H1 (cell line): ENCODE results near the gene TMEM236. TPM values are rescaled to one million over a fixed set of nuclear protein-coding genes. Genes with fewer than 3 reads are reported as not detected.

Experiments used
- CTCF ChIA-PET: fragments of 300-600 bp; sonication (Branson Sonifier 250); formaldehyde crosslinking; loops from one replicate; lab custom pipeline; 2021; ENCODE audit not compliant: partially characterized antibody; lab: Charles Lee
- POLR2A ChIA-PET: fragments of 300-600 bp; sonication (Branson Sonifier 250); formaldehyde crosslinking; loops from one replicate; lab custom pipeline; 2021; ENCODE audit warnings: inconsistent platforms; ENCODE audit not compliant: partially characterized antibody; lab: Charles Lee
- DNase-seq, 2 experiments: peaks; one replicate each; pipeline versions ENCODE4 v3.0.0 to v3.0.0-alpha.2; 2010 to 2022; ENCODE audit warnings: low spot score in 2 of 2, low read depth in 1 of 2, mixed read lengths in 1 of 2
- FAIRE-seq: peaks from 2 replicates; lab custom pipeline; 2011; peaks lifted over from hg19 to GRCh38; lab: Jason Lieb, UNC
- H2AFZ ChIP-seq: 2 replicates; pipeline ENCODE4 v1.8.1; 2012; ENCODE audit warnings: low read length, inconsistent platforms
- H2AK5ac ChIP-seq: 2 replicates; pipeline ENCODE4 v1.6.1; 2013; ENCODE audit warnings: low read depth, low read length
- H2BK120ac ChIP-seq: replicated peaks from 2 replicates; pipeline ENCODE3; 2013; ENCODE audit warnings: low read depth, low read length, inconsistent platforms
- H2BK12ac ChIP-seq: 2 replicates; pipeline ENCODE4 v1.6.1; 2013; ENCODE audit warnings: low read depth, low read length
- H2BK15ac ChIP-seq: 2 replicates; pipeline ENCODE4 v1.6.1; 2013; ENCODE audit warnings: low read length
- H2BK20ac ChIP-seq: 2 replicates; pipeline ENCODE4 v1.6.1; 2013; ENCODE audit warnings: low read length
- H2BK5ac ChIP-seq: 2 replicates; pipeline ENCODE4 v1.6.1; 2013; ENCODE audit warnings: low read depth, low read length
- H3K14ac ChIP-seq: 2 replicates; pipeline ENCODE4 v1.6.1; 2013; ENCODE audit warnings: inconsistent platforms; ENCODE audit not compliant: insufficient read length
- H3K18ac ChIP-seq: 2 replicates; pipeline ENCODE4 v1.6.1; 2013; ENCODE audit warnings: low read length; ENCODE audit errors: extremely low read depth
- H3K23ac ChIP-seq: 2 replicates; pipeline ENCODE4 v1.6.1; 2013; ENCODE audit warnings: inconsistent platforms; ENCODE audit not compliant: insufficient read length
- H3K23me2 ChIP-seq: 2 replicates; pipeline ENCODE4 v1.6.1; 2013; ENCODE audit warnings: low read depth, low read length
- H3K27ac ChIP-seq: 2 replicates; pipeline ENCODE4 v1.6.1; 2011; ENCODE audit warnings: low read depth, low read length, inconsistent platforms
- H3K27me3 ChIP-seq, 4 experiments: replicated peaks in 1 of 4; 1 replicate in 1 of 4; 2 replicates in 3 of 4; pipeline versions ENCODE4 v1.6.1 to v1.8.1; 2011 to 2013; ENCODE audit warnings: low read length in 3 of 4, mild to moderate bottlenecking in 3 of 4, inconsistent platforms in 2 of 4, mixed read lengths in 2 of 4, moderate library complexity in 1 of 4; ENCODE audit not compliant: control insufficient read depth in 3 of 4, insufficient read depth in 3 of 4; ENCODE audit errors: extremely low read depth in 1 of 4
- H3K36me3 ChIP-seq, 4 experiments: 2 replicates each; pipeline versions ENCODE4 v1.6.1 to v1.8.1; 2011 to 2013; ENCODE audit warnings: mild to moderate bottlenecking in 4 of 4, low read length in 3 of 4, moderate library complexity in 2 of 4, control low read depth in 1 of 4, inconsistent platforms in 1 of 4; ENCODE audit not compliant: insufficient read depth in 4 of 4, control insufficient read depth in 2 of 4
- H3K4ac ChIP-seq: replicated peaks from 2 replicates; pipeline ENCODE3; 2013; ENCODE audit warnings: low read length, low read depth, mixed read lengths, inconsistent platforms; ENCODE audit not compliant: insufficient read length
- H3K4me1 ChIP-seq, 4 experiments: replicated peaks in 1 of 4; 1 replicate in 1 of 4; 2 replicates in 3 of 4; pipeline versions ENCODE4 v1.6.1 to v1.8.1; 2011 to 2013; ENCODE audit warnings: low read length in 3 of 4, inconsistent platforms in 2 of 4, mixed read lengths in 1 of 4; ENCODE audit not compliant: insufficient read depth in 4 of 4, control insufficient read depth in 3 of 4
- H3K4me2 ChIP-seq, 2 experiments: 2 replicates each; pipeline versions ENCODE4 v1.6.1 to v1.8.1; 2011 to 2013; ENCODE audit warnings: low read depth in 2 of 2, low read length in 2 of 2, control low read depth in 1 of 2, inconsistent platforms in 1 of 2, mild to moderate bottlenecking in 1 of 2; ENCODE audit not compliant: insufficient read depth in 1 of 2
- H3K4me3 ChIP-seq, 4 experiments: fragments of 200-600, 300-600 bp in 1 of 4; sonication (generic), shearing (Covaris generic), sonication (Bioruptor Twin) in 1 of 4; 2 replicates each; pipeline versions ENCODE4 v1.5.1 to v1.8.1; 2011 to 2016; ENCODE audit warnings: low read length in 4 of 4, low read depth in 3 of 4, control low read depth in 2 of 4, inconsistent platforms in 2 of 4, mild to moderate bottlenecking in 2 of 4, mixed read lengths in 1 of 4, moderate library complexity in 1 of 4; ENCODE audit not compliant: insufficient read depth in 2 of 4; ENCODE audit errors: extremely low read depth in 1 of 4
- H3K56ac ChIP-seq: replicated peaks from 2 replicates; pipeline ENCODE3; 2013; ENCODE audit warnings: low read depth, mild to moderate bottlenecking, mixed read lengths, low read length, inconsistent platforms; ENCODE audit not compliant: insufficient read length
- H3K79me1 ChIP-seq: 2 replicates; pipeline ENCODE4 v1.6.1; 2013; ENCODE audit warnings: low read depth, low read length, control low read depth
- H3K79me2 ChIP-seq, 2 experiments: 2 replicates each; pipeline versions ENCODE4 v1.6.1 to v1.8.1; 2012 to 2013; ENCODE audit warnings: low read length in 2 of 2, mild to moderate bottlenecking in 2 of 2, inconsistent platforms in 1 of 2; ENCODE audit not compliant: insufficient read depth in 2 of 2, control insufficient read depth in 1 of 2
- H3K9ac ChIP-seq, 4 experiments: replicated peaks in 1 of 4; 1 replicate in 1 of 4; 2 replicates in 3 of 4; pipeline versions ENCODE4 v1.6.1 to v1.8.1; 2011 to 2013; ENCODE audit warnings: low read depth in 3 of 4, low read length in 3 of 4, control low read depth in 2 of 4, mild to moderate bottlenecking in 2 of 4, moderate library complexity in 2 of 4, inconsistent platforms in 1 of 4; ENCODE audit errors: extremely low read depth in 1 of 4
- H3K9me3 ChIP-seq, 2 experiments: 2 replicates each; pipeline versions ENCODE4 v1.6.1 to v1.8.1; 2012 to 2013; ENCODE audit warnings: mild to moderate bottlenecking in 2 of 2, moderate library complexity in 2 of 2, control low read depth in 1 of 2, inconsistent platforms in 1 of 2, low read depth in 1 of 2, low read length in 1 of 2, mixed read lengths in 1 of 2; ENCODE audit not compliant: insufficient read depth in 2 of 2
- H4K20me1 ChIP-seq, 2 experiments: replicated peaks in 1 of 2; 2 replicates each; pipeline versions ENCODE3 to v1.8.1; 2011 to 2013; ENCODE audit warnings: inconsistent platforms in 2 of 2, low read length in 2 of 2, mild to moderate bottlenecking in 1 of 2; ENCODE audit not compliant: insufficient read depth in 2 of 2, control insufficient read depth in 1 of 2
- H4K5ac ChIP-seq: 2 replicates; pipeline ENCODE4 v1.6.1; 2013; ENCODE audit warnings: low read length, low read depth, mixed read lengths, inconsistent platforms; ENCODE audit not compliant: insufficient read length
- H4K8ac ChIP-seq: 2 replicates; pipeline ENCODE4 v1.8.0; 2013; ENCODE audit warnings: mild to moderate bottlenecking, moderate library complexity, low read length, inconsistent platforms; ENCODE audit not compliant: insufficient read depth; ENCODE audit errors: extremely low read depth
- H4K91ac ChIP-seq: replicated peaks from 2 replicates; pipeline ENCODE3; 2013; ENCODE audit warnings: low read length, mixed read lengths, inconsistent platforms; ENCODE audit not compliant: insufficient read length
- BACH1 ChIP-seq: IDR thresholded peaks from 2 replicates; pipeline ENCODE4 v1.6.1; 2012; ENCODE audit warnings: low read length, improper control_type of control experiment
- CBX5 ChIP-seq: fragments of 300-800, 300-1000 bp; sonication (generic); IDR thresholded peaks from 2 replicates; pipeline ENCODE4 v1.7.1; 2016; ENCODE audit warnings: antibody characterized with exemption, low read length, low read depth
- CREB1 ChIP-seq: IDR thresholded peaks from 2 replicates; pipeline ENCODE4 v1.6.1; 2012; ENCODE audit warnings: inconsistent platforms
- EP300 ChIP-seq, 2 experiments: IDR thresholded peaks; 1 replicate in 1 of 2; 2 replicates in 1 of 2; pipeline ENCODE4 v1.6.1; 2011 to 2012; ENCODE audit warnings: low read depth in 2 of 2, low read length in 2 of 2, mild to moderate bottlenecking in 2 of 2, borderline replicate concordance in 1 of 2, inconsistent platforms in 1 of 2, moderate library complexity in 1 of 2
- KDM1A ChIP-seq: fragments of 200-600, 300-600 bp; sonication (generic); IDR thresholded peaks from 2 replicates; pipeline ENCODE4 v1.7.1; 2016; ENCODE audit warnings: mild to moderate bottlenecking, low read length, borderline replicate concordance
- NANOG ChIP-seq: IDR thresholded peaks from 2 replicates; pipeline ENCODE4 v1.6.1; 2011; ENCODE audit warnings: low read length, low read depth, mild to moderate bottlenecking, inconsistent platforms; ENCODE audit not compliant: insufficient read depth, poor library complexity, severe bottlenecking
- PHF8 ChIP-seq: fragments of 200-600 bp; sonication (generic); conservative IDR thresholded peaks from 2 replicates; pipeline ENCODE4 v1.7.1; 2012; ENCODE audit warnings: low read depth, mild to moderate bottlenecking, inconsistent platforms, low read length, moderate library complexity
- TAF1 ChIP-seq: IDR thresholded peaks from 2 replicates; pipeline ENCODE4 v1.6.1; 2011; ENCODE audit warnings: mild to moderate bottlenecking, low read depth, low read length
- WGBS, 2 experiments: shearing (Covaris generic) in 1 of 2; methylation state at CpG; one replicate each; pipeline versions ENCODE4 v1.1.6 to v1.1.7; 2013 to 2015; ENCODE audit warnings: low lambda C conversion rate in 2 of 2, mixed read lengths in 2 of 2, inconsistent platforms in 1 of 2, low coverage in 1 of 2, missing lambda C conversion rate in 1 of 2; ENCODE audit not compliant: insufficient replicate concordance in 2 of 2, insufficient coverage in 1 of 2, insufficient read length in 1 of 2; ENCODE audit errors: extremely low coverage in 1 of 2, missing lambda C conversion rate in 1 of 2; 5-methylcytosine and 5-hydroxymethylcytosine counted together
- polyA plus RNA-seq, 7 experiments: library from polyadenylated mRNA; depleted of rRNA in 3 of 7; stranded (reverse) in 5 of 7; unstranded in 2 of 7; fragments of >200 nt in 5 of 7; fragments of 200-250 nt in 2 of 7; gene quantifications; 1 replicate in 5 of 7; 2 replicates in 1 of 7; 4 replicates in 1 of 7; pipeline versions ENCODE4 v1.2.1 to v1.2.3, GENCODE V29; 2011 to 2013; ENCODE audit warnings: missing spikeins in 2 of 7, mixed read lengths in 2 of 7
- total RNA-seq: library from RNA; stranded (reverse); fragmentation: NEBNext Ultra II Directional; extraction: Animal tissue kit (Norgen Biotek cat#: 25700); gene quantifications from 2 replicates; pipeline ENCODE4 v1.2.1, GENCODE V29; 2021
- TF ChIP-seq, protein P1 (sequence below): IDR thresholded peaks from 2 replicates; pipeline ENCODE4 v1.6.1; 2012; ENCODE audit warnings: low read length, inconsistent platforms
- TF ChIP-seq, protein P2 (sequence below): IDR thresholded peaks from 2 replicates; pipeline ENCODE4 v1.6.1; 2012; ENCODE audit warnings: inconsistent platforms

TMEM236 gene
- total and polyA plus RNA-seq, 2 of the 8 experiments (the other 6 are each of a cell fraction or from before 2014, with no cell fraction given) = 0.02 to 0.07 TPM

DNA sequence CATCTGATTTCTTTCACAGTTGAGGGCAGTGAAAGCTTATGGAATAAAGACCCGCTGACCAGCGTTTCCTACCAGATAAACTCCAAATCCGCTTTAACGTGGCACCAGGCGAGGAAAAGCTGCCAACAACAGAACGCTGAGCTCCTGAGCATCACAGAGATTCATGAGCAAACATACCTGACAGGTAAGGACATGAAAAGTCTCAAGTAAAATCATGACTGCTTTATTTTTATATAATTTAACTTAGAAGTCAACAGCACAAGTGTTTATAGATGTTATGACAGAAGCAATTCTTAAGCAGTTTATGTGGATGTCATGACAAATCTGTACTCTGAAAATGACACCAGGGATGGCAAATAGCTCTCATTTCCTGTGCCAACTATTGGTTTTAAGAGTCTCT, 81.7 kb downstream of the TMEM236 start:
- H2BK5ac ChIP-seq = no peak overlapping the region
- H3K79me1 ChIP-seq = no peaks in the 10 kb centered on the region
- H2BK120ac ChIP-seq = no peak overlapping the region
- H3K4me1 ChIP-seq = no peaks in the 10 kb centered on the region
- H3K9ac ChIP-seq = no peak overlapping the region
- H4K8ac ChIP-seq = no peak overlapping the region
- no peak overlapping the region for H3K4ac ChIP-seq
- H3K36me3 ChIP-seq = no peaks in the 10 kb centered on the region
- no peak overlapping the region for H2AK5ac ChIP-seq
- H3K27ac ChIP-seq = no peak overlapping the region
- no peak overlapping the region for H2BK12ac ChIP-seq
- H3K18ac ChIP-seq = no peak overlapping the region
- no peak overlapping the region for H3K56ac ChIP-seq
- H3K79me2 ChIP-seq = no peaks in the 10 kb centered on the region
- H3K14ac ChIP-seq = no peak overlapping the region
- WGBS, 2 experiments = 91% methylated on average over 6 of the region's 6 CpGs; no CpG with 5 or more reads in 1 of the 2 experiments
- DNase-seq (no peak), FAIRE-seq (no peak)
- POLR2A ChIA-PET = no interaction called here
- no peaks in the 10 kb centered on the region for H3K27me3 ChIP-seq
- H3K9me3 ChIP-seq = no peaks in the 10 kb centered on the region
- H3K23ac ChIP-seq = no peak overlapping the region
- H4K20me1 ChIP-seq = no peaks in the 10 kb centered on the region
- no peaks in the 10 kb centered on the region for H3K23me2 ChIP-seq
- no peak overlapping the region for H4K5ac ChIP-seq
- H2BK20ac ChIP-seq = no peak overlapping the region
- H2AFZ ChIP-seq = no peak overlapping the region
- no peak overlapping the region for H4K91ac ChIP-seq
- H3K4me3 ChIP-seq = no peak overlapping the region
- H3K4me2 ChIP-seq = no peak overlapping the region
- no peak overlapping the region for H2BK15ac ChIP-seq
- CTCF ChIA-PET = interaction anchor here (1.4 kb wide), 1 partner anchor 25 kb away, joined by 3 read pairs; the partner anchor contains the start of gene MRC1
- TF ChIP-seq CBX5 = no peak
- TF ChIP-seq KDM1A = no peak
- TF ChIP-seq CREB1 = no peak
- TF ChIP-seq PHF8 = no peak
- TF ChIP-seq, protein P1, sequence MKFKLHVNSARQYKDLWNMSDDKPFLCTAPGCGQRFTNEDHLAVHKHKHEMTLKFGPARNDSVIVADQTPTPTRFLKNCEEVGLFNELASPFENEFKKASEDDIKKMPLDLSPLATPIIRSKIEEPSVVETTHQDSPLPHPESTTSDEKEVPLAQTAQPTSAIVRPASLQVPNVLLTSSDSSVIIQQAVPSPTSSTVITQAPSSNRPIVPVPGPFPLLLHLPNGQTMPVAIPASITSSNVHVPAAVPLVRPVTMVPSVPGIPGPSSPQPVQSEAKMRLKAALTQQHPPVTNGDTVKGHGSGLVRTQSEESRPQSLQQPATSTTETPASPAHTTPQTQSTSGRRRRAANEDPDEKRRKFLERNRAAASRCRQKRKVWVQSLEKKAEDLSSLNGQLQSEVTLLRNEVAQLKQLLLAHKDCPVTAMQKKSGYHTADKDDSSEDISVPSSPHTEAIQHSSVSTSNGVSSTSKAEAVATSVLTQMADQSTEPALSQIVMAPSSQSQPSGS = no peak
- no peak for TF ChIP-seq EP300 (IDR thresholded peaks at IDR 0.05; ENCODE audit: borderline replicate concordance in 1 of 2, low read depth in 2 of 2, low read length in 2 of 2)
- TF ChIP-seq, protein P2, sequence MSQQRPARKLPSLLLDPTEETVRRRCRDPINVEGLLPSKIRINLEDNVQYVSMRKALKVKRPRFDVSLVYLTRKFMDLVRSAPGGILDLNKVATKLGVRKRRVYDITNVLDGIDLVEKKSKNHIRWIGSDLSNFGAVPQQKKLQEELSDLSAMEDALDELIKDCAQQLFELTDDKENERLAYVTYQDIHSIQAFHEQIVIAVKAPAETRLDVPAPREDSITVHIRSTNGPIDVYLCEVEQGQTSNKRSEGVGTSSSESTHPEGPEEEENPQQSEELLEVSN = no peak
- no peak for TF ChIP-seq TAF1
- no peak for TF ChIP-seq NANOG
- TF ChIP-seq BACH1 = no peak
